Suppressor macrophage treated with lipopolysaccharide for 1 hour (primary cell): Measurements from ENCODE around the gene GRIA1.

Source experiments
- DNase-seq, 3 donors: peaks; one replicate each; pipeline ENCODE4 v3.0.0-alpha.2; 2020 to 2022

The GRIA1 gene

GRCh38 chr5:153490118-153491037, at the start of gene GRIA1:
Gene GRIA1, plus strand, starts transcription at chr5:153490670.
- no peak for DNase-seq

GRCh38 chr5:153445875-153446579, 44.4 kb upstream of the GRIA1 start:
- DNase-seq = peak in 2 of 3 donors; percentile 1 to 17

DNA sequence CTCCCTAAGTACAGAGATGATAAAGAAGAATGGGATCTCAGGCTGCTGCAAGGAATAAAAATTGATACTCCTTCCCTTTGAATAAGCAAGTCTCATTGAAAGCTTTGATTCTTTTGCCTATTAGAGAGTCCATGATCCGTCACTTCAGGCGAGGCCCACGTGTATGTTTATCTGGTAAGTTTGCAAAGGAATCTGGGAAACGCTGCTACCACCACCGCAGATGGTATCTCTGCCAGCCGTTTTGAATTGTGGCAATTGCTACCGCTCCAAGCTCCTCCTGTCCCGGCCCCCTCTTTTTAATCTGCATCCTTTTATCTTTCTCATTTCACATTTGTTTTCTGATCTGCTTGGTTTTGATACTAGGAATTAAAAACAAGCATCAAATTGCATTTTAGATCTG, 42.9 kb upstream of the GRIA1 start:
- DNase-seq = no peak

DNA sequence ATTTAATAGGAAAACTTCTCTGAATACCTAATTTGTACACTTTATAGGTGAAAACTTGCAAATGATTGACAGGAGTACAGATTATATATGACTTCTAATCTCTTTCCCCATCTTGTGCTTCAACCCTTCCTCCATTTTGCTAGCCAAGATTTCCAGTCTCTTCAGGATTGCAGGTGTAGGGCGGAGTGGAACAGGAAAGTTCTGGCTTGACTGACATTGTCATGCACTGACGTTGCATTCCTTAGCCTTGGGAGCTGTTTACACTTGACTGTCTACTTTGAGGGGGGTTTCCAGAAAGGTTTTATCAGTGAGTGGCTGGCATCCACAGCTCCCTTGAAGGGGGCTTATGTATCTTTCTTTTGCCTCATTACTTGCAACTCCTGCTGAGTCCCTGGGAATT, 34.1 kb upstream of the GRIA1 start:
- DNase-seq = no peak

GRCh38 chr5:153456993-153457392, 33.5 kb upstream of the GRIA1 start:
- DNase-seq = no peak

DNA sequence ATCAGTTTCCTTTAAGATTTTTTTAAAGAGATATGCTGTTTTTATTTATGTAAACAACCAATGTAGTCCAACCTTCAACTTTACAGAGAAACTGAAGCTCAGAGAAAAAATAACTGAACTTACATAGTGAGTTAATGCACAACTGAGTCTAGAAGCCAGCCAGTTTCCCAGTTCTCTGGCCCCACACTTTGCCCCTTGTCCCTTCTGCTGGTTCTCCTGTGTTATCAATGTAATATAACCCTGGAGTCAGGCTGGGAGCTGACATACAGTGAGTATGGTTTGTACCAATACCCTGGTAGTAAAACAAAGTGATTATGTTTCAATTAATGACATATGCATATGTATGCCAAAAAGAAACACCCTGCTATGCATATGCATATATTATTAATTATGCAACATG, 32.2 kb upstream of the GRIA1 start:
- DNase-seq = no peak

DNA sequence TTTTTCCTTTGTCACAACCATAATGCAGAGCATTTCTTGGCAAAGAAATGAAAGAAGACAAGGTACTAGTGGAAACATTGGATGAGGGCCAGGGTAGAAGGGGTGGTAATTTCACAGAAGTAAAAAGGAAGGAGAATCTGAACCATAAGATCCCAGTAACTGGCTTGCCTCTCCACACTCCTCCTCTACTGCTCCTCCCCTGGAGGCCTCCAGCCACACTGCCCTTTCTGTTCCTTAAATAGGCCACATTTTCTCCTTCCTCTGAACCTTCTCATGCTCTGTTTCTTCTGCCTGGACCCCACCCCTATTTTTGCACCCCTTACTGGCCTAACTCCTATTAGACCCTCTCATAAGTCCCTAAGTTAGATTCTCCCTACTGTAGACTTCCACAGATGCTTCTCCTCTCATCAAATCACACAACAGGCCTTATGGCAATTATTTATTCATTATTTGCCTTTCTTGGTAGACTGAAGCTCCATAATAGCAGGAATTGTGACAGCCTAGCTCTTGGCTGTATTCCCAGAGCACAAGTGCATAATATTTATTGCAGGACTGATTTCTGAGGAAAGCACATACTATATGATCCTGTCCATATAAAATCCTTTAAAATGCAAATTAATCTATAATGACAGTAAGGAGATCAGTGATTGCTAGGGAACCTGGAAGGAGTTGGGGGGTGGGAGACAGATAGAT, 31.3 kb upstream of the GRIA1 start:
- DNase-seq = no peak

DNA sequence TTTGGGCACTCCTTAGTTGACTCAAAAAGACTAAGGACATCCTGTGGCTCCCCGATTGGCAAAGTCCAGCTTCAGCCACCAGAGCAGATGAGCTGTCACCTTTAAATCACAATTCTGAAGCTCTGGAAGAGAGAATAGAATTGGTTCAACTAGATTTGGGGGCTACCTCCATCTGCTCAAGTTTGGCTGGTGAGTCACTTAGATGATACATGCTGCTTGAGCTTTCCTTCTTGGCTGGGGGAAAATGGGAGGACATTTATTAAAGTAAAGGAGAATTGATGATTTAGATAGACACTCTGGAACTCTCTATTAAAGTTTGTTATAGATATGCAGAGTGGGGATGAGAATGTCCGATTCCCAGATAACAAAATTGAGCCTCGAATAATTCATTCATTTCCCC, 30.0 kb upstream of the GRIA1 start:
- no peak for DNase-seq

GRCh38 chr5:153461341-153461740, 29.1 kb upstream of the GRIA1 start:
- no peak for DNase-seq

- DNase-seq = no peak
Observed at GRCh38 chr5:153463806-153464205, 26.7 kb upstream of the GRIA1 start.

DNA sequence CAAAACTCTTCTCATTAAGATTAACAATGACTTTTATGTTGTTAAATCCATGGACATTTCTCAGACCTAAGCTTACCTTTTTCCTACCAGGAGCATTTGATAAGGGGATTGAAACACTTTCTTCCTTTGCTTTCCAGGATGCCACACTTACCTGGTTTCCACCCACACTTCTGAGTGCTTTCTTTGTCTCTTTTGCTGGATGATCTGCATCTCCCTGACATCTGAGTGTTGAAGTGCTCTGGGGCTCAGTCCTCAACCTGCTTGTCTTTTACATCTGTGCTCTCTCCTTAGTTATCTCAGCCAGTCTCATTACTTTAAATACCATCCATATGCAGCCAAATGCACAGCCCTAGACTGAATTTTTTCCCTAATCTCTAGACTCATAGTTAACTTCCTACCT, 22.9 kb upstream of the GRIA1 start:
- no peak for DNase-seq

- DNase-seq = no peak
Observed at GRCh38 chr5:153469423-153469822, 21.0 kb upstream of the GRIA1 start.

DNA sequence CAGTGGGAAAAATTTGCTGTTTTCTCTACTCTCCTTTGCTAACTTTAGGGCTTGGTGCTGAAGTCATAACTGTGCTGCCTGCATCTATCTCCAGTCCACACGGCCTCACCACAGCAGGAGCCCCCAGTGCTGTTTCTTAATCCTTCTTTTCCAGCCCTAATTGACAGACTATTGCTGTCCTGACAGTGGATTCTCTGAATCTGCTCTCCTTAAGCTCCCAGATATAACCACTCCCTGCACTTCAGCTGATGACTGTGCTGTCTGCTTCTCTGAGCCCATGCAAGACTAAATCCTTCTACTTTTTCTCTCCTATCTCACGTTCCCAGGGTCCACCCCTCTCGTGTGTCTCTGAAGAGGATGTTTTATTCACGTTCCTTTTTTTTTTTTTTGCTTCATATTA, 19.7 kb upstream of the GRIA1 start:
- no peak for DNase-seq

GRCh38 chr5:153476767-153477166, 13.7 kb upstream of the GRIA1 start:
- no peak for DNase-seq

GRCh38 chr5:153480401-153480800, 10.1 kb upstream of the GRIA1 start:
- DNase-seq = peak; percentile 9 to 21 (median 18)

GRCh38 chr5:153483482-153483881, 7.0 kb upstream of the GRIA1 start:
- DNase-seq = no peak

DNA sequence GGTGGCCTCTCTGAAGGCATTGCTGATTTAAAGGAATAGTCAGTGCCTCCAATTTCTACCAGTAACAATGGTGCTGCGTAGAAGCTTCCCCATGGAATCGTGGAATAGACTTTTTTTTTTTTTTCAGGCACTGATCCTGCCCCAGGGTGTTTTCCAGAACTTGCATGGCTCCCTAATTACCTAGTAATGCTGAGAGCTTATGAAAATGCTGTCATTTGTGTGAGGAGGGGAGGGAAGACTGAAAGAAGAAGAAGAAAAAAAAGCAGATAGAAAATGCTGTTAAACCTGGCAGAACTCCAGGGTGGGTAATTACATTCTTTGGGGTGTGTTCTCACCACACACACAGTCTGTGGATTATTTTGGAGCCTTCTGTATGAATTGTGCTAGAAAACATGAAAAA, 4.8 kb upstream of the GRIA1 start:
- no peak for DNase-seq

DNA sequence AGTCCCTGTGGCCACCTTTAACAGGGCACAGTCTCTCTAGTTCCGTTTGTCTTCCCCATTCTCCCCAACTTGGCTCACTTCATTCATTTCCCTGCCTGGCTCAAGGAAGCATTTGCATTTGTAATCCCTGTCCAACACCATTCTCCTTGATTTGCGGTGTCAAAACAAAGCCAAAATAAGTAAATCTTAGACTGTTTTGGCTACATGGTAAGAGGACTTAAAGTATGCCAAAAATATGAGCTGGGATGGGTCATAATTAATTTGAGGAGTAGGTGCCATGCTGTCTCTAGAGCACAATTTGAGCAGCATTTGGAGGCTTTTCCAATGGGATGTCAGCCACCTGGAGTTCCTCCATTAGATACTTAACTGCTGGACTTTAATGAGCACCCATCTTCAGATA, 3.7 kb upstream of the GRIA1 start:
- DNase-seq = no peak

GRCh38 chr5:153489611-153490010, 859 bp upstream of the GRIA1 start:
- no peak for DNase-seq

GRCh38 chr5:153491038-153491744, 721 bp downstream of the GRIA1 start:
- no peak for DNase-seq

- DNase-seq = no peak
Observed at GRCh38 chr5:153491856-153492255, 1.4 kb downstream of the GRIA1 start.

DNA sequence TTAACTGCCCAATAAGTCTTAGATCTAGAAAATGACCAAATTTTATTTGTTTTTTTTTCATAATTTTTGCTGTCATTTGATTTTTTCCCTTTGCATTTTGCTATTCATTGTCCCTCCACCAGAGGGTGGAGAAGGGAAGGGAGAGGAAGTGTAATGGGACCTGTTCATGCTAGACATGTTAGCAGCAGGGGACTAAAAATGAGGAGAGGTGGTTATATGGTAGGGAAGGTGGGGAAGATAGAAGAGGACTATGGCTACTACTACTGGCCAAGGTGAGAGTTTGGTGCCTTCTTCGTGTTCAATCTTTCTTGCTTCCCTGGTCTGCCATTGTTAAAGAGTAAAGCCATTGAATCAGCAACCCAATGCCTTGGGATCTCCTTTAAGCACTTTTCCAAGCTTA, 6.4 kb downstream of the GRIA1 start:
- peak in 2 of 3 donors; percentile 4 to 5 for DNase-seq

- no peak for DNase-seq
Observed at GRCh38 chr5:153498516-153498915, 8.0 kb downstream of the GRIA1 start.
